Heart left ventricle (tissue), 13 donors: ENCODE data around the gene DNER.

ENCODE experiments used
- CTCF ChIP-seq, 12 donors: fragments of 200-600 bp; sonication (generic) in 4 of 12; IDR thresholded peaks; one replicate each; pipeline versions ENCODE4 v1.5.0 to v1.8.0; 2018 to 2022; ENCODE audit warnings: antibody characterized with exemption in 12 of 12, mild to moderate bottlenecking in 5 of 12
- POLR2A ChIP-seq, 2 donors: fragments of 450-650 bp; IDR thresholded peaks; one replicate each; pipeline ENCODE4 v1.6.1; 2017; ENCODE audit warnings: antibody characterized with exemption in 2 of 2, mild to moderate bottlenecking in 2 of 2, moderate library complexity in 2 of 2
- donor health status: ischemic (EF 13 %, LVEDD 7.1; RV severe dilation, severe dysfunction).
- donor health status: DM: no; HTN: yes; CAD: no.
- donor health status: DM: no; HTN: no; CAD: no.
- donor health status: ischemic (EF 25% LVEDD 6.9; RV normal size, moderate dysfunction).
- donor health status: ischemic (EF 25% LVEDD 5.7; RV mildly dilated, moderate dysfunction).
- donor health status: ischemic (EF 35%, LVEDD 5.7; RV mildly dilated, moderate dysfunction).
- donor health status: nonischemic (EF 11% LVEDD 7.7; RV severe dilation, severe dysfunction).
- donor health status: DM: yes; HTN: yes; CAD: no.
- donor health status: PGD.
- donor health status: ischemic (EF 29% LVEDD 5.4; RV normal size, mild dysfunction).
- donor health status: nonischemic (EF 23%, LVEDD 6.1; RV moderate dilation, normal function).

DNA sequence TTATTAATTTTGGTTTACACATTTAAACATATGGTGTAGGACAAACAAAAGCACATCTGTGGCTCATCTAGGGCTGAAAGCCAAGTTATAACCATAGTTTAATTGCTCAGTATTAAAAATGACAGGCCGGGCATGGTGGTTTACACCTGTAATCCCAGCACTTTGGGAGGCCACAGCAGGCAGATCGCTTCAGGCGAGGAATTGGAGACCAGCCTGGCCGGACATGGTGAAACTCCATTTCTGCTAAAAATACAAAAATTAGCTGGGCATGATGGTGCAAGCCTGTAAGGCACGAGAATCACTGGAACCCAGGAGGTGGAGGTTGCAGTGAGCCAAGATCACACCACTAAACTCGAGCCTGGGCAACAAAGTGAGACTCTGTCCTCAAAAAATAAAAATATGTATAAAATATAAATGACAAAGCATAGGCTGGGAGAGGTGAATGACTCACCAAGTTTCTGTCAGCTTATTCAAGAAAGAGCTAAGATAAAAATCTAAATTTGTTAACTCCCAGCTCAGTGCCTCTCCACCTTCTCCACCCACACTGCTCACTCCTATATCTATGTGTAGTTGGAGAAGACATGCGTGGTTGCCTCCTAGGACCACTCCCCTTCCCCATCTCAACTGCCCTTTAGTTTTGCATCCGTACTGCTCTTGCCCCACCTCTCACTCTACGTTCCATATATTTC lies 364.1 kb downstream of the DNER start:
- no peak for TF ChIP-seq CTCF (IDR thresholded peaks at IDR 0.05)
- no peak for TF ChIP-seq POLR2A (IDR thresholded peaks at IDR 0.05)
